Upper lobe of left lung (tissue), 6 donors: Measurements from ENCODE around the gene M6PR. TPM values are rescaled to one million over a fixed set of nuclear protein-coding genes. Genes with fewer than 3 reads are reported as not detected.

Experiments
- ATAC-seq, 2 donors: fragments of 200-7000 bp; cut with Tn5 transposase; one replicate each; pipeline ENCODE4 v1.9.1; 2022; ENCODE audit warnings: mild to moderate bottlenecking in 2 of 2, moderate library complexity in 2 of 2; ENCODE audit not compliant: low FRiP score in 2 of 2
- DNase-seq, 2 donors: peaks; one replicate each; pipeline ENCODE4 v3.0.0-alpha.2; 2019 to 2020
- H3K27ac ChIP-seq, 4 donors: fragments of 200-600 bp; sonication (generic); one replicate each; pipeline ENCODE4 v1.5.1; 2016 to 2019
- H3K27me3 ChIP-seq, 4 donors: fragments of 200-600 bp; sonication (generic); one replicate each; pipeline ENCODE4 v1.5.1; 2017 to 2019
- H3K36me3 ChIP-seq, 4 donors: fragments of 200-600 bp; sonication (generic); one replicate each; pipeline ENCODE4 v1.5.1; 2016 to 2019
- H3K4me1 ChIP-seq, 4 donors: fragments of 200-600 bp; sonication (generic); one replicate each; pipeline ENCODE4 v1.5.1; 2018 to 2019
- H3K4me3 ChIP-seq, 4 donors: fragments of 200-600 bp; sonication (generic); one replicate each; pipeline ENCODE4 v1.5.1; 2017 to 2019; ENCODE audit warnings: mild to moderate bottlenecking in 2 of 4, moderate library complexity in 1 of 4
- H3K9me3 ChIP-seq, 4 donors: fragments of 200-600 bp; sonication (generic); one replicate each; pipeline ENCODE4 v1.5.1; 2018 to 2019
- CTCF ChIP-seq, 6 experiments: fragments of 450-650 bp in 4 of 6; fragments of 200-600 bp in 2 of 6; sonication (generic) in 2 of 6; IDR thresholded peaks; one replicate each; pipeline ENCODE4 v1.5.1; 2016 to 2019; ENCODE audit warnings: antibody characterized with exemption in 6 of 6
- EP300 ChIP-seq, 4 donors: sonication (generic); formaldehyde crosslinking; IDR thresholded peaks; one replicate each; pipeline ENCODE4 v1.5.1; 2017; ENCODE audit warnings: antibody characterized with exemption in 4 of 4, control low read depth in 2 of 4
- POLR2A ChIP-seq, 4 donors: fragments of 450-650 bp; IDR thresholded peaks; one replicate each; pipeline ENCODE4 v1.5.1; 2016 to 2017; ENCODE audit warnings: antibody characterized with exemption in 4 of 4, mild to moderate bottlenecking in 2 of 4
- POLR2AphosphoS5 ChIP-seq, 2 donors: sonication (generic); formaldehyde crosslinking; IDR thresholded peaks; one replicate each; pipeline ENCODE4 v1.5.1; 2017; ENCODE audit warnings: antibody characterized with exemption in 2 of 2
- WGBS, 2 donors: methylation state at CpG; one replicate each; pipeline ENCODE4 v1.1.5; 2017 to 2018; 5-methylcytosine and 5-hydroxymethylcytosine counted together
- total RNA-seq, 6 donors: library from RNA; depleted of rRNA in 4 of 6; stranded (reverse); fragments of >200 nt in 4 of 6; gene quantifications; one replicate each; pipeline versions ENCODE4 v1.1.0 to v1.2.1, GENCODE V29; 2016 to 2021
- donor health status: DM: no; HTN: no; CAD: no; lungs with moderate emphysema.
- donor health status: DM: no; HTN: yes; CAD: no; lungs with severe emphysema.

Gene M6PR
- total RNA-seq, 6 donors from 2014 or later: 136 to 239 (median 175) TPM

GRCh38 chr12:8911606-8912268 is 37.7 kb downstream of the M6PR start:
- H3K27ac ChIP-seq: no peak overlapping the region
- no peak overlapping the region for H3K4me3 ChIP-seq
- WGBS, 2 donors: 66 to 74% methylated on average over 3 of the region's 3 CpGs
- H3K27me3 ChIP-seq: no peaks in the 10 kb centered on the region
- no peaks in the 10 kb centered on the region for H3K9me3 ChIP-seq
- H3K36me3 ChIP-seq: no peaks in the 10 kb centered on the region
- DNase-seq (no peak), ATAC-seq (no peak)
- H3K4me1 ChIP-seq: peaks cover 14 to 21% (median 19%) of the 10 kb centered on the region in 4 donors
- TF ChIP-seq POLR2A (IDR thresholded peaks at IDR 0.05) (no peak), CTCF (IDR thresholded peaks at IDR 0.05) (no peak), POLR2AphosphoS5 (IDR thresholded peaks at IDR 0.05) (no peak), EP300 (IDR thresholded peaks at IDR 0.05) (no peak)

- DNase-seq: no peak
Observed at GRCh38 chr12:8909752-8910151, 39.7 kb downstream of the M6PR start.

GRCh38 chr12:8907513-8907912 is 41.9 kb downstream of the M6PR start:
- Histone ChIP-seq H3K27me3 (no peaks in the 10 kb centered on the region), H3K36me3 (no peaks in the 10 kb centered on the region), H3K9me3 (no peaks in the 10 kb centered on the region), H3K27ac (no peak overlapping the region), H3K4me1 (no peaks in the 10 kb centered on the region), H3K4me3 (no peak overlapping the region)
- DNase-seq (no peak), ATAC-seq (no peak)
- no peak for TF ChIP-seq EP300 (IDR thresholded peaks at IDR 0.05)
- no peak for TF ChIP-seq POLR2A (IDR thresholded peaks at IDR 0.05)
- TF ChIP-seq POLR2AphosphoS5 (IDR thresholded peaks at IDR 0.05): no peak
- TF ChIP-seq CTCF (IDR thresholded peaks at IDR 0.05): no peak
- WGBS, 2 donors: 65 to 74% methylated on average over 3 of the region's 3 CpGs

More at GRCh38 chr12:8909752-8910151, 39.7 kb downstream of the M6PR start:
- no peak overlapping the region for H3K4me3 ChIP-seq
- no peaks in the 10 kb centered on the region for H3K9me3 ChIP-seq
- TF ChIP-seq EP300 (IDR thresholded peaks at IDR 0.05) (no peak), POLR2A (IDR thresholded peaks at IDR 0.05) (no peak), CTCF (IDR thresholded peaks at IDR 0.05) (no peak), POLR2AphosphoS5 (IDR thresholded peaks at IDR 0.05) (no peak)
- H3K36me3 ChIP-seq: no peaks in the 10 kb centered on the region
- H3K27ac ChIP-seq: no peak overlapping the region
- H3K4me1 ChIP-seq: peaks cover 4 to 12% (median 10%) of the 10 kb centered on the region in 4 donors
- H3K27me3 ChIP-seq: no peaks in the 10 kb centered on the region
- WGBS, 2 donors: 84% methylated on average over 5 of the region's 5 CpGs
- ATAC-seq: no peak

- WGBS, 2 donors: 82 to 88% methylated on average over 13 to 16 of the region's 16 CpGs
- no peaks in the 10 kb centered on the region for H3K27me3 ChIP-seq
- DNase-seq (no peak), ATAC-seq (no peak)
- H3K27ac ChIP-seq: no peak overlapping the region
- H3K36me3 ChIP-seq: no peaks in the 10 kb centered on the region
- no peaks in the 10 kb centered on the region for H3K9me3 ChIP-seq
- TF ChIP-seq EP300 (IDR thresholded peaks at IDR 0.05) (no peak), CTCF (IDR thresholded peaks at IDR 0.05) (no peak), POLR2AphosphoS5 (IDR thresholded peaks at IDR 0.05) (no peak), POLR2A (IDR thresholded peaks at IDR 0.05) (no peak)
- no peak overlapping the region for H3K4me3 ChIP-seq
- H3K4me1 ChIP-seq: no peaks in the 10 kb centered on the region
Observed at GRCh38 chr12:8906266-8907180, 42.9 kb downstream of the M6PR start.
